ENCODE results near the gene PDCD4. TPM values are rescaled to one million over a fixed set of nuclear protein-coding genes. Genes with fewer than 3 reads are reported as not detected.

The PDCD4 gene
- total and polyA plus RNA-seq, 10 of the 15 experiments (the other 5 are each of a cell fraction or from before 2014, with no cell fraction given): 101 to 372 (median 171) TPM

GRCh38 chr10:110864662-110865140 is 7.0 kb upstream of the PDCD4 start (continued):
- TF ChIP-seq, protein P1, sequence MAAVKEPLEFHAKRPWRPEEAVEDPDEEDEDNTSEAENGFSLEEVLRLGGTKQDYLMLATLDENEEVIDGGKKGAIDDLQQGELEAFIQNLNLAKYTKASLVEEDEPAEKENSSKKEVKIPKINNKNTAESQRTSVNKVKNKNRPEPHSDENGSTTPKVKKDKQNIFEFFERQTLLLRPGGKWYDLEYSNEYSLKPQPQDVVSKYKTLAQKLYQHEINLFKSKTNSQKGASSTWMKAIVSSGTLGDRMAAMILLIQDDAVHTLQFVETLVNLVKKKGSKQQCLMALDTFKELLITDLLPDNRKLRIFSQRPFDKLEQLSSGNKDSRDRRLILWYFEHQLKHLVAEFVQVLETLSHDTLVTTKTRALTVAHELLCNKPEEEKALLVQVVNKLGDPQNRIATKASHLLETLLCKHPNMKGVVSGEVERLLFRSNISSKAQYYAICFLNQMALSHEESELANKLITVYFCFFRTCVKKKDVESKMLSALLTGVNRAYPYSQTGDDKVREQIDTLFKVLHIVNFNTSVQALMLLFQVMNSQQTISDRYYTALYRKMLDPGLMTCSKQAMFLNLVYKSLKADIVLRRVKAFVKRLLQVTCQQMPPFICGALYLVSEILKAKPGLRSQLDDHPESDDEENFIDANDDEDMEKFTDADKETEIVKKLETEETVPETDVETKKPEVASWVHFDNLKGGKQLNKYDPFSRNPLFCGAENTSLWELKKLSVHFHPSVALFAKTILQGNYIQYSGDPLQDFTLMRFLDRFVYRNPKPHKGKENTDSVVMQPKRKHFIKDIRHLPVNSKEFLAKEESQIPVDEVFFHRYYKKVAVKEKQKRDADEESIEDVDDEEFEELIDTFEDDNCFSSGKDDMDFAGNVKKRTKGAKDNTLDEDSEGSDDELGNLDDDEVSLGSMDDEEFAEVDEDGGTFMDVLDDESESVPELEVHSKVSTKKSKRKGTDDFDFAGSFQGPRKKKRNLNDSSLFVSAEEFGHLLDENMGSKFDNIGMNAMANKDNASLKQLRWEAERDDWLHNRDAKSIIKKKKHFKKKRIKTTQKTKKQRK (IDR thresholded peaks at IDR 0.05; ENCODE audit: low read depth, low read length): peak; percentile 1; the same call in 1 of the 2 replicates
- TF ChIP-seq PAX5 (IDR thresholded peaks at IDR 0.05; ENCODE audit: borderline replicate concordance, low read depth, low read length): no peak
- 0 out of 2 replicates have a peak, but pooled peaks have one; percentile 45 for TF ChIP-seq RAD51 (IDR thresholded peaks at IDR 0.05)
- TF ChIP-seq, protein P2, sequence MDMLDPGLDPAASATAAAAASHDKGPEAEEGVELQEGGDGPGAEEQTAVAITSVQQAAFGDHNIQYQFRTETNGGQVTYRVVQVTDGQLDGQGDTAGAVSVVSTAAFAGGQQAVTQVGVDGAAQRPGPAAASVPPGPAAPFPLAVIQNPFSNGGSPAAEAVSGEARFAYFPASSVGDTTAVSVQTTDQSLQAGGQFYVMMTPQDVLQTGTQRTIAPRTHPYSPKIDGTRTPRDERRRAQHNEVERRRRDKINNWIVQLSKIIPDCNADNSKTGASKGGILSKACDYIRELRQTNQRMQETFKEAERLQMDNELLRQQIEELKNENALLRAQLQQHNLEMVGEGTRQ (IDR thresholded peaks at IDR 0.05; ENCODE audit: borderline replicate concordance, low read depth, low read length): no peak
- TF ChIP-seq MEF2A (IDR thresholded peaks at IDR 0.05; ENCODE audit: insufficient read depth, low read depth, low read length): peak; percentile 32; the same call in 1 of the 2 replicates
- no peak for TF ChIP-seq WRNIP1 (IDR thresholded peaks at IDR 0.05; ENCODE audit: borderline replicate concordance, low read depth, low read length)
- TF ChIP-seq EP300 (IDR thresholded peaks at IDR 0.05; ENCODE audit: borderline replicate concordance in 1 of 2, control insufficient read depth in 1 of 2, low read depth in 2 of 2, low read length in 2 of 2): peak; percentile 16 to 71; a peak in 1 of 4 replicates
- TF ChIP-seq GATAD2B (conservative IDR thresholded peaks at IDR 0.05; ENCODE audit: low read depth): no peak
- TF ChIP-seq BACH1 (IDR thresholded peaks at IDR 0.05; ENCODE audit: borderline replicate concordance): no peak
- TF ChIP-seq JUNB (IDR thresholded peaks at IDR 0.05): no peak; the same call in 1 of the 2 replicates
- TF ChIP-seq LARP7 (IDR thresholded peaks at IDR 0.05): no peak
- no peak for TF ChIP-seq EGR1 (IDR thresholded peaks at IDR 0.05; ENCODE audit: borderline replicate concordance in 1 of 2, low read depth in 2 of 2, low read length in 2 of 2)
- TF ChIP-seq ZNF687 (IDR thresholded peaks at IDR 0.05): peak; percentile 90
- TF ChIP-seq, protein P3, sequence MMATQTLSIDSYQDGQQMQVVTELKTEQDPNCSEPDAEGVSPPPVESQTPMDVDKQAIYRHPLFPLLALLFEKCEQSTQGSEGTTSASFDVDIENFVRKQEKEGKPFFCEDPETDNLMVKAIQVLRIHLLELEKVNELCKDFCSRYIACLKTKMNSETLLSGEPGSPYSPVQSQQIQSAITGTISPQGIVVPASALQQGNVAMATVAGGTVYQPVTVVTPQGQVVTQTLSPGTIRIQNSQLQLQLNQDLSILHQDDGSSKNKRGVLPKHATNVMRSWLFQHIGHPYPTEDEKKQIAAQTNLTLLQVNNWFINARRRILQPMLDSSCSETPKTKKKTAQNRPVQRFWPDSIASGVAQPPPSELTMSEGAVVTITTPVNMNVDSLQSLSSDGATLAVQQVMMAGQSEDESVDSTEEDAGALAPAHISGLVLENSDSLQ (IDR thresholded peaks at IDR 0.05): peak; percentile 99
- TF ChIP-seq PML (IDR thresholded peaks at IDR 0.05; ENCODE audit: low read length): no peak
- no peak for TF ChIP-seq CHD4 (IDR thresholded peaks at IDR 0.05)
- no peak for TF ChIP-seq BCL3 (IDR thresholded peaks at IDR 0.05; ENCODE audit: borderline replicate concordance, insufficient read depth, low read depth, low read length, poor library complexity, severe bottlenecking)
- TF ChIP-seq KAT2A (conservative IDR thresholded peaks at IDR 0.05; ENCODE audit: control insufficient read depth, low read depth, low read length): no peak
- TF ChIP-seq SMARCA5 (IDR thresholded peaks at IDR 0.05): 0 out of 2 replicates have a peak, but pooled peaks have one; percentile 41

All from GM12878 (cell line).